ENCODE data around the gene TMEM139.
"Not testable (repeated sequence)": the region's sequence is repeated elsewhere in the genome, so short reads cannot be mapped to it uniquely, and the experiment has no call there.

The TMEM139 gene

GRCh38 chr7:143289421-143289820, 4.7 kb downstream of the TMEM139 start:
- DNase-seq (ENCODE audit: low read depth), result no peak

DNA sequence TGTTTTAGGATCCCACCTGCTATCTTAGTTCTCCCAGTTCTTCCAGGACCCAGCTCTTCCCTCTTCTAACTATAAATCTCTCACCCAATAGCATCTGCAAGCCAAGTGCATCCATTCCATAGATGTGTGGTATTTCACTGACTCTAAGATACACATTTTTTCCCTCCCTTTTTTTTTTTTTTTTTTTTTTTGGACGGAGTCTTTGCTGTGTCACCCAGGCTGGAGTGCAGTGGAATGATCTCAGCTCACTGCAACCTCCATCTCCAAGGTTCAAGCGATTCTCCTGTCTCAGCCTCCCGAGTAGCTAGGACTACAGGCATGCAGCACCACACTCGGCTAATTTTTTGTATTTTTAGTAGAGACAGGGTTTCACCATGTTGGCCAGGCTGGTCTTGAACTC, 5.1 kb downstream of the TMEM139 start:
- DNase-seq (ENCODE audit: low read depth), result not testable (repeated sequence)

DNA sequence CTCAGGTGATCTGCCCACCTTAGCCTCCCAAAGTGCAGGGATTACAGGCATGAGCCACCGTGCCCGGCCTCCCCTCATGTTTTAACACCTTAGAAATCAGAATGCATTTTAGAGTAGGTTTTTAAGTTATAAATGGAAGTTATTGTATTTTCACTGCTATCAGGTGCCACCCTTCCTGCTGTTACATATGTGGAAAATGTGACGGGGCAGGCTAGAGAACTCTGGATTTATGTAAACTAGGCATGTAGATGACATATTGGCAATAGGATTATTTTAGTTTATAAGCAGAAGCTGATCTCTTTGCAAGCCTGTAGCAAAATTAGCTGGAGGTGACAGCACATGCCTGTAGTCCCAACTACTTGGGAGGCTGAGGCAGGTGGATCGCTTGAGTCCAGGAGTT, 5.5 kb downstream of the TMEM139 start:
- no peak for DNase-seq (ENCODE audit: low read depth)

- no peak for DNase-seq (ENCODE audit: low read depth)
These were observed 8.1 kb downstream of the TMEM139 start for GRCh38 chr7:143292876-143293275.

DNA sequence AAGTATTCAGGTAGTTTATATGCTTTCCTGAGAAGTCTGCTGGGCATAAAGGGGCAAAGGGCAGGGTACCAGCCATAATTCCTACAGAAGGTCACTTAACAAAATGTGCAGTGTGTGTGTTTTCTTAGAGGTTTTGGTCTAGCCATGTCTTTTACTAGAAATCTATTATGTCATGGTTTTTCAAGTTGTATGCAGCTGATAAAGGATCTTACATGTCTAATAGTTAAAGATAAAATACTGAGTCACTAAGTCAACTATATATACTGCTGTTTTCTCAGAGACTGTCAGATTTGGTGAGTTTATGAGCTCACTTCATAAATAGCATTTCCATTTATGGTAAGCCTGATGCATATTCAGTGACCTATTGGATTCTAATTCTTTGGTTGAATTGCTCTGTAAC, 11.1 kb downstream of the TMEM139 start:
- no peak for DNase-seq (ENCODE audit: low read depth)

- DNase-seq (ENCODE audit: low read depth), result no peak
These were observed 11.9 kb downstream of the TMEM139 start for GRCh38 chr7:143296686-143297085.

- DNase-seq (ENCODE audit: low read depth), result no peak
These were observed 14.6 kb downstream of the TMEM139 start for GRCh38 chr7:143299346-143299745.

GRCh38 chr7:143299840-143300239, 15.1 kb downstream of the TMEM139 start:
- DNase-seq (ENCODE audit: low read depth), result no peak

- no peak for DNase-seq (ENCODE audit: low read depth)
These were observed 16.5 kb downstream of the TMEM139 start for GRCh38 chr7:143300959-143301935.

DNA sequence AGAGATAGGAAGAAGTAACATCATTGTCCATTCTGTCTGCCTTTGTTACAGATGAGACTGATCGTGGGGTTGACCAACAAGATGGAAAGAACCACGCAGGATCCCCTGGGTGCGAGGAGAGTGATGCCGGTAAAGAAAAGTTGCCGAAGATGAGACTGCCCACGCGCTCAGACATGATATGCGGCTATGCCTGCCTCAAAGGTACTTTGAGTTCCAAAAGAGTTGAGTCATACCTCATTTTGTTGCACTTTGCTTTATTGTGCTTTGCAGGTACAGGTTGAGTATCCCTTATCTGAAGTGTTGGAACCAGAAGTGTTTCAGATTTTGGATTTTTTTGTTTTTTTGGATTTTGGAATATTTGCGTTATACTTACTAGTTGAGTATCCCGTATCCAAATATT, 19.0 kb downstream of the TMEM139 start:
- DNase-seq (ENCODE audit: low read depth), result no peak

- DNase-seq (ENCODE audit: low read depth), result no peak
These were observed 20.2 kb downstream of the TMEM139 start for GRCh38 chr7:143304938-143305337.

- no peak for DNase-seq (ENCODE audit: low read depth)
These were observed 20.8 kb downstream of the TMEM139 start for GRCh38 chr7:143305423-143306070.

DNA sequence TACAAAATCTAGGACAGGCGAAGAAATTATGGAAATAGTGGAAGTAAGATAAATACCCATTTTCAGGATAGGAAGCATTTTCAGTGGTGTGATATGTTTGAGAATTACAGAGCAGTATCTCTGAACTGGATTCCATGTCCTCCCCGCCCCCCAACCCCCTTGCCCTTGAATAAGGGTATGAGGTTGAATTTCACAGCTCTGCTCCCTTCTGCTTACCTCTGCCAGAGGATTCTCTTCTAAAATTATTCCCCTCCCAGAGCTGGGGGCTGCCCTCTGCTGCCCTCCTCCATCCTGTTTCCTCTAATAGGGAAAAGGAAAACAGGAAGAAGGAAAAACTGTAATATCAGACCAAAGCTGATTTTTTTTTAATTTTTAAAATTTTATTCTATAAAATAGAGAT, 23.9 kb downstream of the TMEM139 start:
- no peak for DNase-seq (ENCODE audit: low read depth)

- no peak for DNase-seq (ENCODE audit: low read depth)
These were observed 29.4 kb downstream of the TMEM139 start for GRCh38 chr7:143314127-143314526.

DNA sequence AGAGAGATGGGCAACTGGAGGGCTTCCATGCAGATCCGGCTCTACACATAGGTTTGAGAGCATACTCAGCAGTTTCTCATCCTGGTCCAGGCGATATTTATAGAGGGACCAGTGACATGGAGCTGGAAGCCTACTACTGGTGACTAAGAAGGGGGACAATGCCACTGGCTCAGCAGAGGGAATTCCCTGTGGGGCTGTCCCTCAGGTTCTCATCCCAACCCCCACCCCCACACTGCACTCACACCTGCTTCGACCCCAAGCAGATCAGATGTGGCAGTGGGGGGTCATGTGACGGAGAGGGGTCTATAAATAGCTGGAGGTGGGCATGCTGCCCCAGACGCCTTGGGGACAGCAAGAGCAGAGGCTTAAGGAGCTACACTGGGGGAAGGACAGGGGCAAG, 31.0 kb downstream of the TMEM139 start, which contains the start of gene CLCN1:
Gene CLCN1, plus strand, starts transcription at position 336 of the 400 bp plus-strand sequence. CDS start 102 bp downstream, outside the sequence.
- DNase-seq (ENCODE audit: low read depth), result no peak

DNA sequence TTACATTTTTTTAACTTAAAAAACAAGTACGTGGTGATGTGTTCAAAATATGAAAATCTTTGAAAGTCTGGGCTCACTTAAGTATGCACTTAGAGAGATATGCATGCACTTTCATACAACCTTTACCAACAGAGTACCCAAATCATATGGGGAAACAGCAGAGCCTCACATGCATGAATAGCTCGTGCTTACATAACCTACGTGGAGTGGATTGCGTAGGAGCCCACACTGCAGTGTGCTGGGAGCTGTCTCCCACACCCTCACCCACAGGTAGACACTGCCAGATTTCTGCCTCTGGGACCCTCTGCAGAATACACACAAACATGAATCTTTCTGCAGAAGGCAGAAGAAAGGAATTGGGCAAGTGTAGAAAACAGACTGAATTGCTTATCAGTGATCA, 31.7 kb downstream of the TMEM139 start:
- DNase-seq (ENCODE audit: low read depth), result no peak

GRCh38 chr7:143318661-143319060, 33.9 kb downstream of the TMEM139 start:
- DNase-seq (ENCODE audit: low read depth), result no peak

DNA sequence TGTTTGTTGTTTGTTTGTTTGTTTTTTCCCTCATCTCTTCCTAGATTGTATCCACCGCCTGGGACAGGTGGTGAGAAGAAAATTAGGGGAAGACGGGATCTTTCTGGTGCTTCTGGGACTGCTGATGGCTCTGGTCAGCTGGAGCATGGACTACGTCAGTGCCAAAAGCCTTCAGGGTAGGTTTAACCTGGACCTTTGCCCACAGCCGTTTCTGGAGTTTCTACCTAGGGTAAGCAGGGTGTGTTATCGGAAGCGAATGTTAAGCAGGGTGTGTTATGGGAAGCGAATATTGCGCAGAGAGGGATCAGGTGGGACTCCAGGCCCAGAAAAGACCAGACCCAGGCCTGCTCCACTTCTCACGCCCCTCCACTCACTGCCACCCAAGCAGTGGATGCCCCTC, 35.9 kb downstream of the TMEM139 start:
- no peak for DNase-seq (ENCODE audit: low read depth)

GRCh38 chr7:143321242-143321641, 36.5 kb downstream of the TMEM139 start:
- no peak for DNase-seq (ENCODE audit: low read depth)

GRCh38 chr7:143321734-143322133, 37.0 kb downstream of the TMEM139 start:
- DNase-seq (ENCODE audit: low read depth), result no peak

DNA sequence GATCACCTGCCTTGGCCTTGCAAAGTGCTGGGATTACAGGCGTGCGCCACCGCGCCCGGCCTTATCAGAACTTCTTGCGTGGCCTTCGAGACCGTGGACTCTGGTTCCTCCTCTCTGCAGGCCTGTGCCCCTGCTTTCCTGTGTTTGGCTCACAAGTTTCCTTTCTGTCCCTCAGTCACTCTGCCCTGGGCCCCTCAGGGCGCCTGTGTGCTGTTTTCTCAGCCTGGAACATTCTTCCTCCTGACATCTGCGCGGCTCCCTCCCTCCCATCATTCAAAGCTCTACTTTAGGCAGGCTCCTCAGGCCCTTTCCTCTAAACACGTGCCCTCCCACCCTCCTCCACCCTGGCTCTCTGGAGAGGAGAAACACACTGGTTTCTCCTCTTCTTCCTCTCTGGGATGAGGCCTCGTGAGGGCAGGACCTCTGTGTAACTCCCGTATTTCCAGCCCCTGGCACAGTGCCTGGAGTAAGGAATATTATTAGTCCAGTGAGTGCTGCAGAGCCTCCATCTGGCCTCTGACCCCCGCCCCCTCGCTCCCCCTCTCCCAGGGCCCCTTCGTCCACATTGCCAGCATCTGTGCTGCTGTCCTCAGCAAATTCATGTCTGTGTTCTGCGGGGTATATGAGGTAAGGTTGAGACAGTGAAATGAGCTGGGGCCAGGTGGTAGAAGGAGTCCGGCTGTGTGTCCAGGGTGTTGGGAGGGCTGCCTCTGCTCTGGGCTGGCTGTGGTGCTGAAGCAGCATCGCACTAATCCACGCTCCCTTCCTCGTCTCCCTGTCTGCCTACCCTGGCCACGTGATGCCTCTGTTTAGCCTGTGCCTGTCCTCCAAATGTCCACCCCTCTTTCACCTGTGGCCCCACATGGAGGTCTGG, 38.2 kb downstream of the TMEM139 start:
- DNase-seq (ENCODE audit: low read depth), result no peak

DNA sequence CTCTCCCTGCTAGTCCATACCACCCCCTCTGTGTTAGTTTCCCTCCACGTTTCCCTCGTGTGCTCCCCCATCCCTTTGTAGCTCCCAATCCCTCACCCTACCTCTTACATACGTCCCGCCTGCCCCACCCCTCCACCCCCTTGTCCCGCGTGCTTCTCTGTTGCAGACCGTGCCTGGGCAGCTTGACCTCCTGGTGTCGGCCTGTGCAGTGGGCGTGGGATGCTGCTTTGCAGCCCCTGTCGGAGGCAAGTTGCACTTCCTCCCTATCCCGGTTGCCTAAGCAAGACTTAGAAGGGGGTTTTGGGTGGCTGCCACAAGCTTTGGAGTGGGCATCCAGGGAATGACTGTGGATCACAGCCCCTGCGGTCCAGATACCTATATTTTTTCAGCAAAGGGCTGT, 38.9 kb downstream of the TMEM139 start:
- no peak for DNase-seq (ENCODE audit: low read depth)
